Effector memory CD8-positive, alpha-beta T cell (primary cell): ENCODE results near the gene RNU1-3.
"Not testable (repeated sequence)": the region's sequence is repeated elsewhere in the genome, so short reads cannot be mapped to it uniquely, and the experiment has no call there.

Experiments used
- ATAC-seq: fragments of 150-1000 bp; cut with Tn5 transposase; replicated peaks from 2 replicates; pipeline ENCODE4 v1.10.0; 2021; ENCODE audit warnings: mild to moderate bottlenecking, moderate library complexity
- DNase-seq, 3 experiments: peaks; one replicate each; pipeline ENCODE4 v3.0.0; 2021
- H3K27ac Mint-ChIP-seq, 2 donors: one replicate each; pipeline ENCODE4 v1.8.0; 2022; ENCODE audit warnings: mild to moderate bottlenecking in 2 of 2, mixed read lengths in 2 of 2, moderate library complexity in 2 of 2
- H3K27me3 Mint-ChIP-seq, 2 donors: one replicate each; pipeline ENCODE4 v1.8.0; 2022; ENCODE audit warnings: mixed read lengths in 2 of 2
- H3K36me3 Mint-ChIP-seq: one replicate; pipeline ENCODE4 v1.8.0; 2022; ENCODE audit warnings: mild to moderate bottlenecking, moderate library complexity, mixed read lengths; ENCODE audit not compliant: insufficient read depth
- H3K4me1 Mint-ChIP-seq, 2 donors: one replicate each; pipeline ENCODE4 v1.8.0; 2022; ENCODE audit warnings: low read depth in 2 of 2, mixed read lengths in 2 of 2
- H3K4me3 Mint-ChIP-seq, 2 donors: one replicate each; pipeline ENCODE4 v1.8.0; 2022; ENCODE audit warnings: mild to moderate bottlenecking in 2 of 2, mixed read lengths in 2 of 2, moderate library complexity in 2 of 2
- H3K9me3 Mint-ChIP-seq, 2 donors: one replicate each; pipeline ENCODE4 v1.8.0; 2022; ENCODE audit warnings: mixed read lengths in 2 of 2
- total RNA-seq, 9 experiments: gene quantifications; one replicate each; lab custom pipeline; 2026; lab: John Stamatoyannopoulos, UW

Gene RNU1-3
- 0 to 0.06 (median 0) reads per million in 9 experiments for total RNA-seq

DNA sequence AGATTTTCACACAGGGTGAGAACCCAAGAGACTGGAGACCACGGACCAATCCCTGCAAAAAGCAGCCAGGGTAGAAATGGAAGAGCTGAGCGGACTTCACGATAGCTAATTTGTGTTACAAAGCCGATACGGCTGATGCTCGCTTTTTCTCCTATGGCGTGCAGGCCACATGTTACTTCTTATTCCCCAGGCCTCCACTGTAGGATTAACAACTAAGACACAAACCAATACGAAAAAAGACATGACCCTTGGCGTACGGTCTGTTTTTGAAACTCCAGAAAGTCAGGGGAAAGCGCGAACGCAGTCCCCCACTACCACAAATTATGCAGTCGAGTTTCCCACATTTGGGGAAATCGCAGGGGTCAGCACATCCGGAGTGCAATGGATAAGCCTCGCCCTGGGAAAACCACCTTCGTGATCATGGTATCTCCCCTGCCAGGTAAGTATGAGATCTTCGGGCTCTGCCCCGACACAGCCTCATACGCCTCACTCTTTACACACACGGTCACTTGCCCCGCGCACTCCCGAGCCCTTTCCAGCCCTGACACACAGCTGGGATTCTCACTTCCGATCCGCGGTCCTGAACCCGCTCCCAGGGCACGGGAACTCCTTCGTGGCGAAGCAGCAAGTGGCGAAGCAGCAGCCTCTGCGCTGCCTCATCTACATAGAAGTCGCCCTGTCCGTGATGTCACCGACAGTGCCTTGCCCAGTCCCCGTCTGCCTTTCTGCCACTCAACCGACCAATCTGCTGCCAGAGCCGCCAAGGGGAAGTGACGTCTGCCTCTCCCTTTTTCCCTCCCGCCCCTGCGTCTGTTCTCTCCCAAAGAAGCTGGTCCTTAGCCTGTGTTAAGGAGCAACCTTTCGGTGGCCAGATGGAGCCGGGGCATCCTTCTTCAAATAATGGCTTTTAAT is at the start of gene RNU1-3:
Gene RNU1-3 (minus strand): TSS at position 447 of the 912 bp plus-strand sequence.
- H3K27ac Mint-ChIP-seq, H3K27me3 Mint-ChIP-seq, H3K4me1 Mint-ChIP-seq, DNase-seq, H3K4me3 Mint-ChIP-seq, H3K36me3 Mint-ChIP-seq, H3K9me3 Mint-ChIP-seq: not testable (repeated sequence)
- peak; percentile 95 for ATAC-seq

GRCh38 chr1:16713480-16713879 is 46.7 kb upstream of the RNU1-3 start:
- DNase-seq, H3K4me1 Mint-ChIP-seq: not testable (repeated sequence)

GRCh38 chr1:16712984-16713383 is 46.2 kb upstream of the RNU1-3 start:
- not testable (repeated sequence) for DNase-seq, H3K4me1 Mint-ChIP-seq, H3K27ac Mint-ChIP-seq, H3K9me3 Mint-ChIP-seq, H3K36me3 Mint-ChIP-seq, ATAC-seq, H3K4me3 Mint-ChIP-seq
- H3K27me3 Mint-ChIP-seq, result peaks cover 12 to 33% of the 10 kb centered on the region in 2 donors

More at GRCh38 chr1:16713480-16713879, 46.7 kb upstream of the RNU1-3 start:
- not testable (repeated sequence) for ATAC-seq, H3K9me3 Mint-ChIP-seq, H3K4me3 Mint-ChIP-seq, H3K36me3 Mint-ChIP-seq, H3K27ac Mint-ChIP-seq
- H3K27me3 Mint-ChIP-seq, result peaks cover 15 to 38% of the 10 kb centered on the region in 2 donors

DNA sequence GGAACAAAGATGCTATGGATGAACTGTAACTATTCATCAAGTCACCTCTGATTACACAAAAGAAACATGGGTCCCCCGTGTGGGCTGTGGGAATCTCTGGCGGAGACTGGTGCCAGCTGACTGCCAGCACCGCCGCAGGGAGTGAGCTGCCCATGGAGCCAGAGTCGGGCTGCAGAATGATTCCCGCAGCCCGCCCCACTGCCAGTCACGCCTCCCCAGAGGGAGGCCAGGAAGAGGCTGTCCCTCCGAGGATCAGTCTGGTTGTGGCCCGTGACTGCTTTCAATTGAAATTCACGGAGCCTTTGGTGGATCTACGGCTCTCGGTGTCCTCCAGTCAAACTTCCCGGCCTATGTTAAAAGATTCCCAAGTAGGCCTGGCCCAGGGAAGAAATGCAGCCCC is 45.8 kb upstream of the RNU1-3 start:
- not testable (repeated sequence) for H3K27ac Mint-ChIP-seq, H3K4me3 Mint-ChIP-seq, DNase-seq, H3K9me3 Mint-ChIP-seq, ATAC-seq, H3K36me3 Mint-ChIP-seq, H3K4me1 Mint-ChIP-seq
- H3K27me3 Mint-ChIP-seq, result peaks cover 8 to 29% of the 10 kb centered on the region in 2 donors

DNA sequence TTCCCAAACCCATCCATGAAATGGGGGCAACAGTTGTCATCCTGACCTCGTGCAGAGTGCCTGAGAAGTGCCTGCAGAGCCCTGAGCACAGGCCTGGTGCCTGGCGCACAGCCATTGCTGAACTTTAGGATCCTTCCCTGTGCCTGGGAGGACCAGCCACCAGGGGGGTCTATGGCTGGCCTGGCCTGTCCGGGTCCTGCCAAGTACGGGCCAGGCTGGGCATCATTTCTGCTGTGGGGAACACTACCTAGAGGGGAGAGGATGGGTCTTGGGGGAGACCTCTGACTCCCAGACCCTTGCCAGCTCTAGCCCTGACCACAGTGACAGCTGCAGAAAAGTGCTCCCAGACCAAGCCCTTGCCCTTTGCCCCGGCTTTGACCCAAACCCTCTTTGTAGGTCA is 45.4 kb upstream of the RNU1-3 start:
- not testable (repeated sequence) for DNase-seq, H3K4me3 Mint-ChIP-seq, H3K9me3 Mint-ChIP-seq, ATAC-seq, H3K4me1 Mint-ChIP-seq, H3K27ac Mint-ChIP-seq, H3K36me3 Mint-ChIP-seq
- H3K27me3 Mint-ChIP-seq, result peaks cover 3 to 24% of the 10 kb centered on the region in 2 donors

GRCh38 chr1:16710618-16711017 is 43.9 kb upstream of the RNU1-3 start:
- not testable (repeated sequence) for DNase-seq, H3K36me3 Mint-ChIP-seq, H3K4me1 Mint-ChIP-seq, H3K27ac Mint-ChIP-seq, H3K4me3 Mint-ChIP-seq, H3K9me3 Mint-ChIP-seq, ATAC-seq
- H3K27me3 Mint-ChIP-seq, result peaks cover 0 to 10% of the 10 kb centered on the region in 2 donors

DNA sequence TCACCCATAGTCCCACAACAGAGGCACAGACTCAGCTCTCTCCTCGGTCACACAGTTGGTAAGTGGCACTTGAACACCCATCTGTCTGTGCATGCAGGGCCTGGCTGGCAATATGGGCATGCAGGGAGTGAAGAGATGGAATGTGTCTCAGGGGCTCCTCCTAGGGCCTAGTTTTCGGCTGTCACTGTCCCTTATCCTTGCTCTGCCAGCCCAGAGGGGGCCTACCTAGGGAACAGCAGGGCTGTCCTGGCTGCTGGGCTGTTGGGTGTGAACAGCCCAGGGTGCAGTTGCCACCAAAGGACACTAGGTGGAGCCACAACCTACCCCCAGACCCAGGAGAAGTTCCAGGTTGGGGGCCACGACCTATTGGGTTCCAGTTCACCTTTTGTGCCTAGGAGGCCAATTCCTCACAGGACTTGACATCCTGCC is 42.9 kb upstream of the RNU1-3 start:
- DNase-seq, result peak; percentile 37 to 52 (median 51)
- H3K4me3 Mint-ChIP-seq, H3K9me3 Mint-ChIP-seq, H3K4me1 Mint-ChIP-seq, H3K36me3 Mint-ChIP-seq, H3K27ac Mint-ChIP-seq: not testable (repeated sequence)
- ATAC-seq, result peak; percentile 89
- H3K27me3 Mint-ChIP-seq, result peaks cover 0 to 10% of the 10 kb centered on the region in 2 donors

GRCh38 chr1:16708704-16709103 is 42.0 kb upstream of the RNU1-3 start:
- H3K4me3 Mint-ChIP-seq, H3K9me3 Mint-ChIP-seq, ATAC-seq, H3K4me1 Mint-ChIP-seq, H3K36me3 Mint-ChIP-seq, DNase-seq, H3K27ac Mint-ChIP-seq: not testable (repeated sequence)
- H3K27me3 Mint-ChIP-seq, result peaks cover 0 to 12% of the 10 kb centered on the region in 2 donors

DNA sequence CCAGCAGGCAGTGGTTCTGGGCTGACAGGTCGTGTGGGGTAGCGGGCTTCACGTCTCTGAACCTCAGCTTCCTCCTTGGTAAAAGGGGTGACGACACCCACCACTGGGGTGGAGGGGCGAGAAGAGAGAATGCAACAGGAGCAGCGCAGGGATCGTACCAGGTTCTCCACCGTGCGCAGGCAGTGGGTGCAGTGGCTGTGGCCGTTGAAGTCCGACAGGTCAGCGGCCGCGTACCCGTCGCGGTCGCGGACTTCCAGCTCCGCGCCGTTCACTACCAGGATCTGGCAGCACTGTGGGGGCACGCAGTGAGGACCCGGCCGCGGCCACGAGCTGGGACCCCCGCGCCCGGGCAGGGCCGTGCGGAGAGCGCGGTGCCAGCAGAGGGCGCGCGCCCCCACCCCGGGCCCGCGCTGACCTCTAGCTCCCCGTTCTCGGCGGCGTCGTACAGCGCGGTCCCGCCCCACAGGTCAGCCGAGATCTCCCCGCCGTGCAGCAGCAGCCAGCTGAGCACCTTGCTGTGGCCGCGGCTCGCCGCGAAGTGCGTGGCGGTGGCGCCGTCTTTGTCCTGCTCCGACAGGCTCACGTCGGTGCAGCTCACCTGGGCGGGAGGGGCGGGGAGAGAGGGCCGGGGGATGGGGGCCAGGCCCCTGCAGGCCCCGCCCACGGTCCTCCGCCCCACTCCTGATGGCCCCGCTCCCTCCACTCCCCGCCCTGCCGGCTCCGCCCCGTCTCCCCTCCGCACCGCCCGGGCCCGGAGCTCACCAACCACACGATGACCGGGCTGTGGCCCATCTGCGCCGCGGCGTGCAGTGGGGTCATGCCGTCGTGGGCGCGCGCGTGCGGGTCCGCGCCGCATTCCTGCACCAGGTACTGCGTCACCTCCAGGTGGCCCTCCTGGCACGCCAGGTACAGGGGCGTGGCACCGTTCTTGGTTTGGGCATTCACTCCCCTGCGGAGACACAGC is 40.7 kb upstream of the RNU1-3 start:
- not testable (repeated sequence) for H3K9me3 Mint-ChIP-seq, H3K36me3 Mint-ChIP-seq, H3K27me3 Mint-ChIP-seq, H3K4me3 Mint-ChIP-seq, DNase-seq, H3K4me1 Mint-ChIP-seq, H3K27ac Mint-ChIP-seq
- ATAC-seq, result peak; percentile 34

DNA sequence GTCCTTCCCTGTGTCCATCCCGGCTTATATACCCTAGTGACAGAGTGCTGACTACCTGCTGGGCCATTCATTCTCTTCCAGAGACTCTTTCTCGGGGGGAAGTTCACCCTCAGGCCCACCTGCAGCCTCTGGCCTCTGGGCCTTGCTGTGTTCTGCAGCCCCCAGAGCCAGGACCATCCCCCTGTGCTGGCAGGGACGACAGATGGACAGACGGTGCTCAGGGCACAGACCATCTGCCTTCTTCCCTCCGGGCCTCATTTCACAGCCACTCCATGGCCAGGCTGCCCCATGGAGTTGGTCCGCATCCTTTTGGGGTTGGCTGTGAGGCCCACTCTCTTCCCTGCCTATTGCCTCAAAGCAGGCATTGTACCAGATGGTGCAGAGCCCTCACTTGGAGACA is 39.6 kb upstream of the RNU1-3 start:
- ATAC-seq, H3K27me3 Mint-ChIP-seq, H3K4me1 Mint-ChIP-seq, H3K9me3 Mint-ChIP-seq, DNase-seq, H3K36me3 Mint-ChIP-seq, H3K27ac Mint-ChIP-seq, H3K4me3 Mint-ChIP-seq: not testable (repeated sequence)

- not testable (repeated sequence) for H3K4me3 Mint-ChIP-seq, DNase-seq, ATAC-seq, H3K27me3 Mint-ChIP-seq, H3K9me3 Mint-ChIP-seq, H3K4me1 Mint-ChIP-seq, H3K27ac Mint-ChIP-seq, H3K36me3 Mint-ChIP-seq
These were observed 37.9 kb upstream of the RNU1-3 start for GRCh38 chr1:16704502-16705100.

DNA sequence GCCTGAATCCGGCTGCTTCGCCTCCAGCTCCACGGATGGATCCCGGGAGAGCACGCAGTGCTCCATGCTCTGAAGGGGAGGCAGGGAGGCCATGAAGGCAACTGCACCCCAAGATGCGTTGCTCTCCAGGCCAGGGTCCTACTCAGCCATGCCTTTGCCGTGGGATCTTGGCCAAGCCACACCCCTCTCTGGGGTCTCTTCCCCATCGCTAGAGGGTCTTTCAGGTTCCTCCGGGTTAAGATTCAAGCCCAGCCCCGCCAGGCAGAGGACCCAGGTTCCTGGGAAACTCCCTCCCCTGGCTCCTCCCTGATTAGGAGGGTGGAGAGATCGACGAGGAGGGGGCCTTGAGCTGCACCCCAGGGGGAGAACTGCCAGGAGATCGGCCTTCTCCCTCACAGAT is 37.3 kb upstream of the RNU1-3 start:
- H3K4me3 Mint-ChIP-seq, H3K4me1 Mint-ChIP-seq, H3K36me3 Mint-ChIP-seq, H3K27me3 Mint-ChIP-seq, DNase-seq, H3K27ac Mint-ChIP-seq, ATAC-seq, H3K9me3 Mint-ChIP-seq: not testable (repeated sequence)

GRCh38 chr1:16703602-16704001 is 36.9 kb upstream of the RNU1-3 start:
- H3K27ac Mint-ChIP-seq, H3K36me3 Mint-ChIP-seq, H3K4me3 Mint-ChIP-seq, H3K9me3 Mint-ChIP-seq, DNase-seq, ATAC-seq, H3K4me1 Mint-ChIP-seq: not testable (repeated sequence)
- H3K27me3 Mint-ChIP-seq, result peaks cover 0 to 12% of the 10 kb centered on the region in 2 donors
